Subcutaneous adipose tissue (tissue), 4 donors: ENCODE measurements around the gene PIEZO2. TPM values are rescaled to one million over a fixed set of nuclear protein-coding genes. Genes with fewer than 3 reads are reported as not detected.

ENCODE experiments used
- CTCF ChIP-seq: fragments of 450-650 bp; IDR thresholded peaks from one replicate; pipeline ENCODE4 v1.5.1; 2016; ENCODE audit warnings: low read depth, mild to moderate bottlenecking, control low read depth, antibody characterized with exemption, moderate library complexity
- total RNA-seq, 4 donors: library from RNA; depleted of rRNA; stranded (reverse); fragments of >200 nt; gene quantifications; one replicate each; pipeline ENCODE4 v1.1.0, GENCODE V29; 2016

The PIEZO2 gene
- total RNA-seq, 4 donors from 2014 or later: 0.85 to 2.2 (median 1.1) TPM

GRCh38 chr18:10794771-10795170 lies 354.6 kb downstream of the PIEZO2 start:
- TF ChIP-seq CTCF: no peak

- TF ChIP-seq CTCF: no peak
Observed at GRCh38 chr18:10793730-10794370, 355.5 kb downstream of the PIEZO2 start.

- TF ChIP-seq CTCF: no peak
Observed at GRCh38 chr18:10792181-10792580, 357.2 kb downstream of the PIEZO2 start.

GRCh38 chr18:10791169-10791831 lies 358.1 kb downstream of the PIEZO2 start:
- TF ChIP-seq CTCF: no peak

- no peak for TF ChIP-seq CTCF
Observed at GRCh38 chr18:10789180-10789579, 360.2 kb downstream of the PIEZO2 start.

- no peak for TF ChIP-seq CTCF
Observed at GRCh38 chr18:10787293-10787901, 362.0 kb downstream of the PIEZO2 start.

GRCh38 chr18:10785798-10786197 lies 363.6 kb downstream of the PIEZO2 start:
- TF ChIP-seq CTCF: no peak
